IPS-11a (cell line): ENCODE results near the gene FZD7.

ENCODE experiments used
- H3K4me3 ChIP-seq: one replicate; pipeline ENCODE4 v1.5.1; 2013; ENCODE audit warnings: low read depth, low read length, control low read depth

Gene FZD7

DNA sequence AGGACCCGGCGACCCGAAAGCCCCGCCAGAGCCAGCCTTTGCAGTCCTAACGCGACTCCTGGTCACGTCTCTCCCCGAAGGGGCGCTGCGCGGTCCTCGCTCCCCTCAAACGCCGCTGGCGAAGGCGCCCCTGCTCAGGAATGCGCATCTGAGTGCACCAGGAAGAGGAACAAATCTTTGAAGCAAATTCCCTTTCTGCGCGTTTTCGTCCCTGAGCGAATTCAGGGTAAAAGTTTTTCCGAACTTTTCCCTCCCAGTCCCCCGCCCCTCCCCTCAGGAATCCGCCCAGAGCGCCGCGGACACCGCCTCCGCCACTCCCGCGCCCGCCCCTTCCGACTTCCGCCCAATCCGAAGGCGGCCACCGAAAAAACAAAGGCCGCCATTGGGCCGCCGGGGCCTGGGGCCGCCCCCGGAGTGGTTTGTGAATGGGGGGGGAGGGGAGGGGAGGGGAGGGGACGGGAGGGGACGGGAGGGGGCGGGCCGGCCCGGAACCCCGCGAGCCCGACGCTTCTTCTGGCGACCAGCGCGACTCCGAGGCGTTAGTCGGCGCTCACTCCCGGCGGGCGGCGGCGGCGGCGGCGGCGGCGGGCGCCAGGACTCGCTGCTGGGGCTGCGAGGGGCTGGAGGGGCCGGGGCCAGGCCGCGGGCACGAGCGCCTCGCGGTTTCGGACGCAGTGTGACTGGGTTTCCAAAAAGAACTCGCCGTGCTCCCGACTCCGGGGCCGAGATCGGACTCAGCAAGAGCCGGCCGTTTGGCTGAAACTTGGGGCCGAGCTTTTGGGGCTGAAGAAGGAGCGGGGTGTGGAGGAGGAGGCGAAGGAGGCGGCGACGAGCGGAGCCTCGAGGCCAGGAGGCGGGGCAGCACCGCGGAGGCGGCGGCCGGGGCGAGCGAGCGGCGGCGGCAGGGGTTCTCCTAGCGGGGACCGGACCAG, at the start of gene FZD7:
TSS of gene FZD7 (plus strand) at position 539 of the 932 bp plus-strand sequence. CDS start 793 bp downstream, outside the sequence.
- peak within 1 kb of the TSS; percentile 80 for H3K4me3 ChIP-seq

DNA sequence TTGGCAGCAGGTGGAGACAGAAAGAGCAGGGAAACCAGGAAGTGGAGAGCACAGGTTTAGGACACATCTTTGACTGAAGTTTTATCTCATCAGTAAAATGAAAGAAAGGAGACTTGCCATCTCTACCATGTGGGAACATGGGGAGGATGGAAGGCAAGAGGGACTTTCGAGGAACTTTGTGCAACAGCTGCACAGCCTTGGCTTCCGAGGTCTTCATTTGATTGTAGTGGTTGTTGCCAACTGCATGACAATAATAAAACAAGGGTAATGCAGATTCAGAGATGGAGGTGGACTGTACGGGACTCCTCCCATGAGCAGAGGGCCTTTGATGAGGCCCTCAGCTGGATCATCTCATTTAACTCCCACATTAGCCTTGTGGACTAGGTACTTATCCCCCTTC, 49.3 kb upstream of the FZD7 start:
- no peak overlapping the region for H3K4me3 ChIP-seq

DNA sequence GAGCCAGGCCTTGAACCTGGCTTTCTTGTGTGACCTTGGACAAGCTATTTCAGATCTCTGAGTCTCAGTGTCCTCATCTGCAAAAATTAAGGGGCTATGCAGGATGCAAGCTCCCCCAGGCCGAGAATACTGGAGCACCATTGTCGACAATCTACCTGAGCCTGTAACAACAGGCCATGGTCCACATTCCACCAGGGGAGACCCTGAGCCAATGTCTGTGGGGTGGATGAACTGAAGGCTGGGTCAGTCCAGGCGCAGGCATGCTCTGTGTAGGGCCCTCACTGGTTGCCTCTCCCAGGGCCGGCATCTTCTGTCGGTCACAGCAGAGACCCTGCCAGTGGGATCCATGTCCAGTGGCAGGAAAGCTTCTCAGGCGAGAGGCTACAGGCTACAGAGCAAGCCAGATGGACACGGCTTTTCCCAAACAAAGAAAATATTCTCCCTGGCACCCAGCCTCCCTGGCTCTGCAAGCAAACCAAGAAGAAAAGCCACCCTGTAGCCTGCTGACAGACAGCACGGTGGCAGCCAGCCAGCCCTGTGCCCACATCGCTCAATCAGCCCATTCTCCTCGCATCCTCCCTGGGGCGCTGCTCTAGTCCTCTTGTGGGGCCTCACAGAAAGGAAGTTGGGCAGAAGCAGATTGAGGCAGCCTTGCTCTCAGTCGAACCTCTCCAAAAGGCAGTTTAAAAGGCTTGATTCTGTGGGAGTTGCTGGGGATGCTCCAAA, 48.7 kb upstream of the FZD7 start:
- H3K4me3 ChIP-seq = no peak overlapping the region

DNA sequence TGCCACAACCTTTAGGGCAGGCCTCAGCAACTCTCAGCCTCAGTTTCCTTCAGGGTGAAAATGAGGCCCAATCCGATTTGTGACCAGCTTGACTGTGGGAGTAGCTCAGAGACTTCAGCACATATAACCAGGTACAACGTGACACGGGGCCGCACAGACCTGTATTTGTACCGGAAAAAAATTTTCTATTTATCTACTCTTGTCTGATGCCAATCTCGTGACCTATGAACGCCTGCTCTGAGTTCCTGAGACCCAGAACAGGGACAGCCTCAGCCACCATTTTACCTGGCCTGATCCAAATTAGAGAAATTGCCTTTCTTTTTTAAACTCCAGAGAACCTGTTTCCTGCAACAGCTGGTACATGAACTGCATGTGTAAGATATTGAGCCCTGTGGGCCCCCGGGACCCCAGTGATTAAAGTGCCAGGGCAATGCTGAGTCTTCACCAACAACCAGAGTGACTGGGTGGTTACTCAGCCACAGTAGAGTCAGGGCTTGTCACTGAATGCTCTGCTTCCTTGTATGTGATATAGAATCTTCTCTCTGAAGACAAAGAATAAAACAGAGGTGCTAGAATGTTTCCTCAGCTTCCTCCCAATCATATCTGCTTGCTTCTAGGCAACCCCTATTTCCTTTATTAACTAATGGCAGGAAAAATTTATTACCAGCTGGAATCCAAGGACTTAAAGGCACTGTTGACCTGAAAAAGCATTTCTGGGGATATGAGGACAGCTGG, 47.8 kb upstream of the FZD7 start:
- no peak overlapping the region for H3K4me3 ChIP-seq

DNA sequence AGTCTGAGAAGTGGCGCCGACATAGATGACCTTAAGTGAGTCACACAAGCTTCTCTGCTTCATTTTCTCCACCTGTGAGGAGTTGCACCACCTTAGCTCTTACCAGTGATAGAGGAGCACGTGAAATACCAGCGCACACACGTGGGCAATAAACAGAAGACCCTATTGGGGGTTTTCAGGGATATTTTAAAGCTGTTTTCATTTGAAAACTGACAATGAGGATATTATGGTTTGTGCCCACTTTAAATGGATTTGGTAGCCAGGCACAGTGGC, 47.3 kb upstream of the FZD7 start:
- no peak overlapping the region for H3K4me3 ChIP-seq

DNA sequence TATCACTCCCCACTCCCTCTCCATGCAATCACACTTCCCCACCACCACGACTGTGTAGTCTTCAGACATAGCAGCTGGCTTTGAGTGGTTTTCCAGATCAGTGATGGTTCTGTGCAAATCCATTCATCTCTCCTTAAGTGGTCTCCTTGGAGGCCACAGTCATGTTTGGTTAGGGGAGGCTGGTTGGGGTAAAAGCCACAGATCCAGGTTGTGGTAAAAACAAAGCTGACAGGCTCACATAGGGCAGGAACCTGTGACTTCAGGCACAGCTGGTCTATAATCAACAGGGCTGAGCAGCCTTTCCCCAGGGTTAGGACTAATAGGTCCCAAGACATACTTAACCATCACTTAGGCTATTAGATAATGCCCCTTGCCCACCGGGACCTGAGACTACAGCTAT, 46.2 kb upstream of the FZD7 start:
- no peak overlapping the region for H3K4me3 ChIP-seq

DNA sequence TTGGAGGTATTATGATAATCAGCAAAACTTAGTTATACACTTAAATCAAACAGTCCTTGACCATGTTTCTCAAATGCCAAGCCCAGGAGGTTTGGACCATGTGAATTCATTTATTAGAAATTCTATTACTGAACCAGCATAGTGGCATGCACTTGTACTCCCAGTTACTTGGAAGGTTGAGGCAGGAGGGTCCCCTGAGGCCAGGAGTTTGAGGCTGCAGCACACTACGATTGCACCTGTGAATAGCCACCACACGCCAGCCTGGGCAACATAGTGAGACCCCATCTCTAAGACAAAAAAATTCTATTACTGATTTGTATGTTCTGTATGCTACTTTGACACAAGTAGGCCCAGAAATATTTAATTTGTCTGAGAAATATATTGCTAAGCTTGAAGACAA, 43.6 kb upstream of the FZD7 start:
- H3K4me3 ChIP-seq = no peak overlapping the region

DNA sequence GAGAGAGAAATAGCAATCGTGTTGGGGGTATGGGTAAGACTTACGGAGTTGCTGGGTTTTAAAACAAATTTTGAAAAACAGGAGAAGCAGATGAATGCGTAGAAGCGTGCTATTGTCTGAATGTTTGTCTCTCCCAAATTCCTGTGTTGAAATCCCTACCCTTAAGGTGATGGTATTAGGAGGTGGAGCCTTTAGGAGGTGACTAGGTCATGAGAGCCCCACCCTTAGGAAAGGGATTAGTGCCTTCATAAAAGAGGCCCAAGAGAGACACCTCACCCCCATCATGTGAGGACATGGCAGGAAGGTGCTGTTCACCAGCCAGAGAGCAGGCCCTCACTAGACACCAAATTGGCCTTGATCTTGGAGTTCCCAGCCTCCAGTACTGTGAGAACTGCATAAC, 40.7 kb upstream of the FZD7 start:
- no peak overlapping the region for H3K4me3 ChIP-seq

DNA sequence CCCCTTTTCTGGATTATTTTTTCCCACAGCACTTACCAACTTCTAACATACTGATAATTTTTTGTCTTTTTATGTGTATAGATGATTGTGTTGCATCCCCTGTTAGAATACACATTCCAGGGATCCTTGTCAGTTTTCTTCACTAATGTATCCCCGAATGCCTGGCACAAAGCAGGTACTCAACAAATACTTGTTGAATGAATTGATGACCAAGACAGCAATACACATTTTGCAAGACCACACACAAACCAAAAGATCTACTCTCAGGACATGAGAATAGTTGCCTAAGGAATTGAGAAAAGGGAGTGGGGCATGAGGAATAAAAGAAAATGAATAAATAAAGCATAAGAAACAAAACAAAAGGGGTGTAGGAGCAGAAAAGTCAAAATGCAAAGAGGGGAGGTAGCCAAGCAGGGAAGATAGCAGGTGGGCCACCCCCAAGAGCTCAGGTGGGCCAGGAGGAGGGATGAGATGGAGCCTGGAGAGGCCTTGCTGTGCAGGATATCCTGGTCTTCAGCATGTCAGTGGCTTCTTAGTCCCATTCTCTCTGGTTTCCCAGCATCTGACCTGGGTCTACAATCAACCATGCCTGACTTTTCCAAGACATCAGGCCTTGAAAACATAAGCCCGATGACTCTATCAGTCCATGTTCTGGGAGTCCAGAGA, 38.5 kb upstream of the FZD7 start:
- H3K4me3 ChIP-seq = no peak overlapping the region

DNA sequence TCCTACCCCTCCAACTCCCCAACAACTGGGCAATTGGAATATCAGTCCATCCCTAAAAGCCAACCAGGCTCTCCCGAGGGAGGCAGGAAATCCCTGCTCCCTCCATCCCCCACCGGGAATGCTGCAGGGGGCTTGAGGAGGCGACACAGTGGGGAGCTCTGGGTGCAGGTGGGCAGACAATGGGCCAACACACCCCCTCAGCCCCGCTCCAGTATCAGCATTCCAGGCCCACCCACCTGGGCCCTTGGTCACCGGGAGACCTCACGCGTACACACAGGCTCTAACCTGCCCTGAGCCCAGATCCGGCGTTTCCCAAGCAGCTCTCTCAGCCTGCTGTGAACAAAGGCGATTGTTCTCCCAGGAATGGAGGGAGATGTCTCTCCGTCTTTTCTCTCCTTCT, 37.6 kb upstream of the FZD7 start:
- no peak overlapping the region for H3K4me3 ChIP-seq

DNA sequence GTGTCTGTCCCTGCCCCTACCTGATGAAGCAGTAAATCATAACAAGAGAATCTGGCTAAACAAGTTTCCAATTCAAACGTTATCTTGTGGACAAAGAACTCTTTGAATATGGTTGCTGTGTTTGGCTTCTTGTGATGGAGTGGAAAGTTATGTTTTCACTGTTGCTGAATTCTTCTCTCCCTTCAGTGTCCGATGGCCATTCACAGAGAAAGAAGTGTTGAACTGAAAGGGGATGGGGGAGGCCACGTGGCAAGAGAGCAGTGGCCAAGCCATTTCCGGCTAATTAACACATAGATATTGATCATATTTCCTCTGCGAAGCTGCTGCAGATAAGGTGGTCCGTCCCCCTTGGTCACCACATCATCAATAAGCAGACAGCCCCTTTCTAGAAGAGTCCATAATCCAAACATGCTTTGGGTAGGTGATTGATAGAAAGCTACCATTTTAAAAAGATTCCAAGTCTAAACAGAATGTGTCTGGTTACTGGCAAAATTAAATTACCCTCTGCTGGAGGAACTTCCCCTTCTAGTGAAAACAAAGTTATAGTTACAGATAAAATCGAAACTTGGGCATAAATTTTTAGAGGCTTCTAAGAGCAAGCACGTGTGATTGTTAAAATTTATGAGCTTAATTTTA, 36.9 kb upstream of the FZD7 start:
- H3K4me3 ChIP-seq = no peak overlapping the region

DNA sequence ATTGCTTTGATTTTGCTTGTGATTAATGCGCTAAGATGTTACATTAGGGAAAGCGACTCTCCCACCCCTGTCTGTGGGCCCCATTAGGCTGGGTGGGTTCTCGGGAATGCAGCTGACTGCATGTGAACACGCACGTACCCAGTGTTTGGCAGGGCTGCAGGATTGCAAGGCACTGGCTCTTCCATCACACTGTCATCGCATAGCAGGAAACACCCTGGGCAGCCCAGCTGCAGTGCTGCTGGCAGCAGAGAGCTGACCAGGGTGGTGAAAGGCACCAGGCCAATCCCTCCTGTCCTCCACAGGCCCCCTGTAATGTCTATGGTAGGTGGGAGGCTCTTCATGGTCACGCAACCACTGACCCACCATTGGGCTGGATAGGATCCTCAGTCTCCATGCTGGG, 34.4 kb upstream of the FZD7 start:
- H3K4me3 ChIP-seq = no peak overlapping the region

DNA sequence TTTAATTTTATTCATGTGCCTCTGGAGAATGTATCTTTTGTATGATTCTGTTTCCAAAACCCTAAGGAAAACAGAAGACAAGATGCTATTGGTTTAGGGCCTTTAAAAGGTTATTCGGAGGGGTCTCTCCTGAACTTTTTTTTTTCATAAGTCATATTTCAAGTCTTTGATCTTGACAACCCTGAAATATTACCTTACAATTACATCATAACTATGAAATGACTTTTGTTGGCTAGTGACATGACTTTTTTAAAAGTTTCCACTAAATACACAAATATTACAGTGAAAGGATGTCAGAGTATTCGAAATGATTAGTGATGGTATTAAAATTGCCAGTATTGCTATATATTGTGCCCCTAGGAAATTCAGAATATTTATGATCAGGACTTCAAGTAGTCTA, 31.8 kb upstream of the FZD7 start:
- no peak overlapping the region for H3K4me3 ChIP-seq

DNA sequence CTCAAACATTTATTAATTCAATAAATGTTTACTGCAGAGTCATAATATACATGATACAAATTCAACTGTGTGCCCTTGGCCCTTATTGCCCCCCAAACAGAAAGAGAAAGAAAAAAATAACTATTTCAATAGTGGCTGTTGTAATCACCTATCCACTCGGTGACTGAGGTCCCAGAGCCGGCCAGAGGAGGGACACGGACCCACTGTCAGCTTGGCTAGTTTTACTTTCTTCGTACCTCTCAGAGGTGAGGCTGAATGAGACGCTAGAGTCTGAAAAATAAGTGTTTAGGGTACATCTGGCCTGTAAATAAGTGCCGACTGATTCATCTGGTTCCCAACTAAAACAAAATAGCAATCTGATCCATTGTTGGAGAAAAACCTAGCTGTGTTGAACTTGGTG, 31.3 kb upstream of the FZD7 start:
- no peak overlapping the region for H3K4me3 ChIP-seq

DNA sequence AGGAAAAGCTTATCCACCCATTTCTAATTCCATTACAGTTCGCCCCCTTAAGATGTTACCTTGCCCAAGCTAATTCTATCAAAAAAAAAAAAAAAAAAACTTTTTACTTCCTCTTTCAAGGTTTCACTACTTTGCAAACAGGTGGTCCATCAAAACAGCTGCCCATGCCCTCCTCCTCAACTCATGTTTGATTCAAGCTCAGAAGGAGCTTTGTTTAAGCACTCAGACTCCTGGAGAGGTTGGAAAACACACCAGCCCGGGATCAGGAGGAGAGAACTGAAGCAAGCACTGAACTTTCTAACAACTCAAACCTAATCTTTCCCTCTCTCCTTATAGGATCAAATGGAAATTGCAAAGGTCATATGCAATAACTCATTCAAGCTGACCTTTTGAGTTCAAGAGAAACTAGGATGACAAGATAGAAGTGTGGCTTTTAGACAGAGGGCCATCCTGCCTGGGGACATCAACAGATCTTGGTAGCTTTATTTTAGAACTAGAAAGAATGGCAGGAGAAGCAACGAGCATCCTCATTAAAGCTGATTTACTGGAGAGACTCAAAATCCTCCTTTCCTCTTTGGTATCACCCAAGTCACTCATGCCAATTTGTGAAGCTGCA, 28.3 kb upstream of the FZD7 start:
- H3K4me3 ChIP-seq = no peak overlapping the region

DNA sequence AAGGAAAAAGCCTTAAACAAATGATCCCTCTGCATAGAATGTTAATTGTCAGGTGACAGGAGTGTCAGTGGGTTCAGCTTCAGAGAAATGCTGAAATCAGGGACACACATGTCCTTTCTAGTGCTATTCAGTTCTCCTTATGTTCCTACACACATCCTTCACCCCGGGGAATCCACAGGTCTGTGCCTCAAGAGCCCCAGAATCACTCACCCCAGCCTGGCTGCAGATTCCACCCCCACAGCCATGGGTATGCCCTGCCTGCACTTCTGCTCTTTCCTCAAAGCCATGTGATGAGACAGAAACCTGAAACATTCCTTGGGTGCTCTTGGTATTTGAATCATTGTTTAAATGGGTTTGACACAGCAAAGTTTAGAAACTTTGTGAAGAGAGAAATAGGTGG, 27.4 kb upstream of the FZD7 start:
- no peak overlapping the region for H3K4me3 ChIP-seq

DNA sequence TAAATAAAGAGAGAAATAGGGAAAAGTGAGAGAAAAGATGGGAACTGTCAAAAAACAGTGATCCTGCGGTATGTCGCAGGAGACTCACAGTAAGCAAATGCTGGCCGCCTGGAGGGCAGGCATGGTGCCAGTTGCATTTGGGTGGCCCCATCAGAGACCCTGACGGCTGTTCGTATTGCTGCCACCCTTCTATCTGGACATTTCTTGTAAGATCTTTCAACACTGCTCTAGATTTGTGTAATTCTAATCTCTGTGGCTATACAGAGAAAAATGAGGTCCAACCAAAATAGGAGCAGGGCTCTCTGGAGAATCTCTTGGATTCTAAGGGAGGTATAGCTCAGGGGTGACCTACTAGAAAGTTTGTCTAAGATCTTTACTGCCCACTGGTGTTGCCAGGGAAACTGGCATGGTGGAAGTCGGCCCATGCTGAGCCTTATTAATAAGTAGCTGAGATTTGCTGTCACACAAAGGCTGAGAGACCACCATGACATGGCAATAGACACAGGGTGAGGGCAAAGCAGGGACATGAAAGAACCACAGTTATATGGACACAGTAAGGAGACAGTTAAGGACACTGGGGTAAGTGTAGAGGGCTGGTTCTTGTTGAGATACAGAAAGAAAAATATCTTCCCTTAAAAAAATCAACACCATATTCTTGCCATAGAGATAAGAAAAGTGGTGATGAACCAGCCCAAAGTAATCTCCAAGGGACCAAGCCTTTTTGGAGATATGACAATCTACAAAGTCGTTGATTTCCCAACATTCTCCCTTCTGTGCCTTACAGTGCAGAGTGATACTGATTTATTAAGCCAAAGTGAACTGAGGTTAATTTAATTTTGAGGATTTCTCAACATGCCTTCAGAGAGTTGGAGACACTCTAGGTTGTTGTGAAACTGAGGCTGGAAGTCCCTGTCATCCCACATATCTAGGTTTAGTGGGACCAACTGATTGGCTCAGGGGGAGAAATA, 26.4 kb upstream of the FZD7 start:
- H3K4me3 ChIP-seq = no peak overlapping the region

DNA sequence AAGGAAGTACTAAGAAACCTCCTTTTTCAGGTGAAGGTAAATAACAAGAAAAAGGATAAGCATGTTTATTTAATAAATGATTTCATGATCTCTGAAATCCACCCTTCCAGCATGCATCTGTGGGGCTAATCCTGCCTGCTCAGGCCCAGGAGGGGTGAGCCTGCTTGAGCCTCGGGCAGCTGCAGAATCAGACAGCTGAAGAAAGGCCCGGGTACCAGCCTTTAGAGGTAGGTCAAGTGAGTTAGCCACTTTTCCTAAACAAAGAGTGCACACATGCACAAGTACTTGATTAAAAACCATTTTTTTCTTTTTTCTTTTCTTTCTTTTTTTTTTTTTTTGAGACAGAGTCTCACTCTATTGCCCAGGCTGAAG, 25.7 kb upstream of the FZD7 start:
- no peak overlapping the region for H3K4me3 ChIP-seq

DNA sequence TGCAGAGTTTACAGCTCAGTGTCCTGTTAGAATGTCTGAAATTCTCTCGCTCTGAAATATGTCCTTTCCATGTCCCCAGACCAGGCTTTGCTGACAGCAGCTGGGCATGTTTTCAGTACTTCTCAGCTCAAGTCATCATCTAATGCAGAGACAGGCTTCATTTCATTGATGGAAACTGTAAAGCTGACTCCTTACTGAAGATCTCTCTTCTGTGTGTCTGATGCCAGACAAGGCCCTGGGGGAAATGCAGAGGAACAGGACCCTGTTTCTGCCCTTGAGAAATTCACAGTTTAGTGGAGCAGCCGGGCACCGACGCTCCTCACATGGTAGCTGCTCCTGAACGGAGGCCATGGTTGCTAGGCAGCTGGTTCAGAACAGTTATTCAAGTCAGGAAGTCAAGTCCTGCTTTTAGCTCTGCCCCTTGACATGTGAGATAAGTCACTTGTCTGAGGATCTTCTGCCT, 24.6 kb upstream of the FZD7 start:
- no peak overlapping the region for H3K4me3 ChIP-seq
